GM23338 (cell line): Measurements from ENCODE around the gene CCDC50.

Source experiments
- CREB1 ChIP-seq: fragments of 250-450 bp; sonication (Bioruptor Pico); IDR thresholded peaks from 2 replicates; pipeline ENCODE4 v1.5.0; 2020; ENCODE audit warnings: low read depth, mild to moderate bottlenecking, moderate library complexity
- EZH2 ChIP-seq: fragments of 200-600 bp; sonication (generic); IDR thresholded peaks from one replicate; pipeline ENCODE4 v1.8.0; 2017; ENCODE audit warnings: antibody characterized with exemption, mild to moderate bottlenecking, low read depth; ENCODE audit not compliant: unreplicated experiment
- EZH2phosphoT487 ChIP-seq: fragments of 200-600 bp; sonication (generic); IDR thresholded peaks from one replicate; pipeline ENCODE4 v1.8.1; 2018; ENCODE audit warnings: antibody characterized with exemption; ENCODE audit not compliant: unreplicated experiment
- JUNB ChIP-seq: IDR thresholded peaks from one replicate; pipeline ENCODE4 v1.6.1; 2016; ENCODE audit warnings: antibody characterized with exemption; ENCODE audit not compliant: unreplicated experiment
- NANOG ChIP-seq: IDR thresholded peaks from 2 replicates; pipeline ENCODE4 v1.6.1; 2016; ENCODE audit warnings: antibody characterized with exemption, borderline replicate concordance
- POLR2AphosphoS5 ChIP-seq: IDR thresholded peaks from 2 replicates; pipeline ENCODE4 v1.6.1; 2016; ENCODE audit warnings: antibody characterized with exemption, low read depth
- ZNF114 ChIP-seq: fragments of 250-450 bp; sonication (Bioruptor Pico); IDR thresholded peaks from 2 replicates; pipeline ENCODE4 v1.5.0; 2020; ENCODE audit warnings: mild to moderate bottlenecking, moderate library complexity
- TF ChIP-seq, protein P1 (sequence below), 2 experiments: fragments of 200-600 bp in 1 of 2; sonication (generic) in 1 of 2; conservative IDR thresholded peaks; 2 replicates each; pipeline versions ENCODE4 v1.5.1 to v1.6.1; 2016 to 2017; ENCODE audit warnings: antibody characterized with exemption in 2 of 2, low read depth in 2 of 2, mild to moderate bottlenecking in 2 of 2, moderate library complexity in 1 of 2
- TF ChIP-seq, protein P2 (sequence below): IDR thresholded peaks from one replicate; pipeline ENCODE4 v1.6.1; 2018; ENCODE audit warnings: antibody characterized with exemption; ENCODE audit not compliant: unreplicated experiment
- TF ChIP-seq, protein P3 (sequence below): IDR thresholded peaks from 2 replicates; pipeline ENCODE4 v1.6.1; 2016; ENCODE audit warnings: antibody characterized with exemption

DNA sequence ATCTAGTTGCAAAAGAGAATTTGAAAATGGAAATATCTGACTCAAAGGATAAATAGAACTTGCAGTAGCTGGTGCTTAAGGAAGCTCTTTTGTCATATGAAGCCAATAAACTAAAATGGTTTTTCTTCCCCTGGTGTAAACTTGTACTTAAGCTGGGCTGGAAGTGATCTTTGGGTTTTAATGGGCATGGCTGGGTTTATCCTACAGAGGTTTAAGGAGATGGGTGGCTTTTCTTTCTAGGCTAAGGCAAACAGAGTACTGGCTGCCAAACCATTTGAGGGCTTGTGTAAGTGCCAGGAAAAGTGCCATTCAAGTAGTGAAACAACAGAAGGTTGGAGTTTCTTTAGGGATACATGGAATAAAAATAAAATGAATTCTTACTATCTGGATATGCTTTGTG, 13.2 kb downstream of the CCDC50 start:
- TF ChIP-seq, protein P1, sequence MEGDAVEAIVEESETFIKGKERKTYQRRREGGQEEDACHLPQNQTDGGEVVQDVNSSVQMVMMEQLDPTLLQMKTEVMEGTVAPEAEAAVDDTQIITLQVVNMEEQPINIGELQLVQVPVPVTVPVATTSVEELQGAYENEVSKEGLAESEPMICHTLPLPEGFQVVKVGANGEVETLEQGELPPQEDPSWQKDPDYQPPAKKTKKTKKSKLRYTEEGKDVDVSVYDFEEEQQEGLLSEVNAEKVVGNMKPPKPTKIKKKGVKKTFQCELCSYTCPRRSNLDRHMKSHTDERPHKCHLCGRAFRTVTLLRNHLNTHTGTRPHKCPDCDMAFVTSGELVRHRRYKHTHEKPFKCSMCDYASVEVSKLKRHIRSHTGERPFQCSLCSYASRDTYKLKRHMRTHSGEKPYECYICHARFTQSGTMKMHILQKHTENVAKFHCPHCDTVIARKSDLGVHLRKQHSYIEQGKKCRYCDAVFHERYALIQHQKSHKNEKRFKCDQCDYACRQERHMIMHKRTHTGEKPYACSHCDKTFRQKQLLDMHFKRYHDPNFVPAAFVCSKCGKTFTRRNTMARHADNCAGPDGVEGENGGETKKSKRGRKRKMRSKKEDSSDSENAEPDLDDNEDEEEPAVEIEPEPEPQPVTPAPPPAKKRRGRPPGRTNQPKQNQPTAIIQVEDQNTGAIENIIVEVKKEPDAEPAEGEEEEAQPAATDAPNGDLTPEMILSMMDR (conservative IDR thresholded peaks at IDR 0.05; ENCODE audit: low read depth in 2 of 2) = no peak
- TF ChIP-seq EZH2 (no peak), EZH2phosphoT487 (no peak), POLR2AphosphoS5 (no peak), JUNB (no peak), CREB1 (no peak), ZNF114 (no peak), NANOG (no peak)
- TF ChIP-seq, protein P2, sequence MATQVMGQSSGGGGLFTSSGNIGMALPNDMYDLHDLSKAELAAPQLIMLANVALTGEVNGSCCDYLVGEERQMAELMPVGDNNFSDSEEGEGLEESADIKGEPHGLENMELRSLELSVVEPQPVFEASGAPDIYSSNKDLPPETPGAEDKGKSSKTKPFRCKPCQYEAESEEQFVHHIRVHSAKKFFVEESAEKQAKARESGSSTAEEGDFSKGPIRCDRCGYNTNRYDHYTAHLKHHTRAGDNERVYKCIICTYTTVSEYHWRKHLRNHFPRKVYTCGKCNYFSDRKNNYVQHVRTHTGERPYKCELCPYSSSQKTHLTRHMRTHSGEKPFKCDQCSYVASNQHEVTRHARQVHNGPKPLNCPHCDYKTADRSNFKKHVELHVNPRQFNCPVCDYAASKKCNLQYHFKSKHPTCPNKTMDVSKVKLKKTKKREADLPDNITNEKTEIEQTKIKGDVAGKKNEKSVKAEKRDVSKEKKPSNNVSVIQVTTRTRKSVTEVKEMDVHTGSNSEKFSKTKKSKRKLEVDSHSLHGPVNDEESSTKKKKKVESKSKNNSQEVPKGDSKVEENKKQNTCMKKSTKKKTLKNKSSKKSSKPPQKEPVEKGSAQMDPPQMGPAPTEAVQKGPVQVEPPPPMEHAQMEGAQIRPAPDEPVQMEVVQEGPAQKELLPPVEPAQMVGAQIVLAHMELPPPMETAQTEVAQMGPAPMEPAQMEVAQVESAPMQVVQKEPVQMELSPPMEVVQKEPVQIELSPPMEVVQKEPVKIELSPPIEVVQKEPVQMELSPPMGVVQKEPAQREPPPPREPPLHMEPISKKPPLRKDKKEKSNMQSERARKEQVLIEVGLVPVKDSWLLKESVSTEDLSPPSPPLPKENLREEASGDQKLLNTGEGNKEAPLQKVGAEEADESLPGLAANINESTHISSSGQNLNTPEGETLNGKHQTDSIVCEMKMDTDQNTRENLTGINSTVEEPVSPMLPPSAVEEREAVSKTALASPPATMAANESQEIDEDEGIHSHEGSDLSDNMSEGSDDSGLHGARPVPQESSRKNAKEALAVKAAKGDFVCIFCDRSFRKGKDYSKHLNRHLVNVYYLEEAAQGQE = no peak
- TF ChIP-seq, protein P3, sequence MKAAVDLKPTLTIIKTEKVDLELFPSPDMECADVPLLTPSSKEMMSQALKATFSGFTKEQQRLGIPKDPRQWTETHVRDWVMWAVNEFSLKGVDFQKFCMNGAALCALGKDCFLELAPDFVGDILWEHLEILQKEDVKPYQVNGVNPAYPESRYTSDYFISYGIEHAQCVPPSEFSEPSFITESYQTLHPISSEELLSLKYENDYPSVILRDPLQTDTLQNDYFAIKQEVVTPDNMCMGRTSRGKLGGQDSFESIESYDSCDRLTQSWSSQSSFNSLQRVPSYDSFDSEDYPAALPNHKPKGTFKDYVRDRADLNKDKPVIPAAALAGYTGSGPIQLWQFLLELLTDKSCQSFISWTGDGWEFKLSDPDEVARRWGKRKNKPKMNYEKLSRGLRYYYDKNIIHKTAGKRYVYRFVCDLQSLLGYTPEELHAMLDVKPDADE = no peak
